HG03159 (cell line): ENCODE measurements around the gene MROH8.
A peak's percentile ranks its signal among the peaks of the same experiment; 100 is the strongest.
"Not testable (repeated sequence)": the region's sequence is repeated elsewhere in the genome, so short reads cannot be mapped to it uniquely, and the experiment has no call there.

Source experiments
- ATAC-seq: cut with Tn5 transposase; IDR thresholded peaks from one replicate; pipeline ENCODE4 v1.9.1; 2021; ENCODE audit warnings: mild to moderate bottlenecking, moderate library complexity; ENCODE audit not compliant: unreplicated experiment

MROH8 gene

GRCh38 chr20:37095599-37096414 lies 83.5 kb downstream of the MROH8 start, which contains the start of gene RBL1:
Gene RBL1 (minus strand): TSS chr20:37095997. CDS start chr20:37095928, 69 bp downstream.
- ATAC-seq = peak; percentile 74

- peak; percentile 14 for ATAC-seq
Measured at GRCh38 chr20:37095108-37095598, 84.2 kb downstream of the MROH8 start.

GRCh38 chr20:37090407-37090806 lies 88.9 kb downstream of the MROH8 start:
- no peak for ATAC-seq

GRCh38 chr20:37081717-37082289 lies 97.5 kb downstream of the MROH8 start:
- no peak for ATAC-seq

- ATAC-seq = no peak
Measured at GRCh38 chr20:37077009-37077408, 102.3 kb downstream of the MROH8 start.

GRCh38 chr20:37075932-37076685 lies 103.2 kb downstream of the MROH8 start:
- ATAC-seq = no peak

GRCh38 chr20:37072293-37073196 lies 106.8 kb downstream of the MROH8 start:
- no peak for ATAC-seq

- ATAC-seq = no peak
Measured at GRCh38 chr20:37071481-37071911, 107.9 kb downstream of the MROH8 start.

- ATAC-seq = not testable (repeated sequence)
Measured at GRCh38 chr20:37069563-37069962, 109.8 kb downstream of the MROH8 start.

GRCh38 chr20:37066168-37066567 lies 113.2 kb downstream of the MROH8 start:
- no peak for ATAC-seq

- ATAC-seq = no peak
Measured at GRCh38 chr20:37055276-37055675, 124.1 kb downstream of the MROH8 start.

- ATAC-seq = no peak
Measured at GRCh38 chr20:37053230-37053950, 126.0 kb downstream of the MROH8 start.
